ENCODE measurements around the gene TMEM168. TPM values are rescaled to one million over a fixed set of nuclear protein-coding genes. Genes with fewer than 3 reads are reported as not detected.

TMEM168 gene
- total and polyA plus RNA-seq, 2 experiments from 2014 or later: 5.2 to 14.8 TPM

- Histone ChIP-seq H3K4me1 (ENCODE audit: insufficient read depth) (no peaks in the 10 kb centered on the region), H3K4me3 (no peak overlapping the region), H3F3A (replicated peaks; ENCODE audit: low read depth) (peaks cover 4% of the 10 kb centered on the region; the same call in 1 of the 2 replicates), H3K79me2 (replicated peaks; ENCODE audit: insufficient read depth) (no peaks in the 10 kb centered on the region), H3K27ac (ENCODE audit: low read depth) (0 out of 2 replicates have a peak overlapping the region, but pooled peaks have one; percentile 76), H3K36me3 (ENCODE audit: insufficient read depth) (no peaks in the 10 kb centered on the region), H2AFZ (no peak overlapping the region), H4K20me1 (replicated peaks; ENCODE audit: insufficient read depth) (no peaks in the 10 kb centered on the region), H3K27me3 (ENCODE audit: insufficient read depth) (no peaks in the 10 kb centered on the region), H3K4me2 (no peak overlapping the region), H3K9me2 (ENCODE audit: insufficient read depth) (no peaks in the 10 kb centered on the region)
- Mint-ChIP-seq H3K4me1 (no peaks in the 10 kb centered on the region; the same call in 2 of the 3 replicates), H3K27me3 (ENCODE audit: insufficient read depth, low read depth, poor library complexity) (no peaks in the 10 kb centered on the region), H3K4me3 (no peak overlapping the region), H3K9me3 (no peaks in the 10 kb centered on the region; the same call in 2 of the 3 replicates), H3K36me3 (ENCODE audit: low read depth) (no peaks in the 10 kb centered on the region), H3K27ac (no peak overlapping the region)
- no peak for DNase-seq (ENCODE audit: low spot score)
- TF ChIP-seq CTCF (conservative IDR thresholded peaks at IDR 0.05; ENCODE audit: low read depth in 2 of 2) (no peak), POLR2AphosphoS5 (IDR thresholded peaks at IDR 0.05; ENCODE audit: low read depth) (no peak), JUNB (IDR thresholded peaks at IDR 0.05; ENCODE audit: unreplicated experiment) (no peak), NANOG (IDR thresholded peaks at IDR 0.05; ENCODE audit: borderline replicate concordance) (no peak), CREB1 (CRISPR knock-in tag; IDR thresholded peaks at IDR 0.05; ENCODE audit: low read depth) (no peak), EZH2phosphoT487 (IDR thresholded peaks at IDR 0.05; ENCODE audit: unreplicated experiment) (no peak), ZNF462 (CRISPR knock-in tag; IDR thresholded peaks at IDR 0.05) (no peak), EZH2 (IDR thresholded peaks at IDR 0.05; ENCODE audit: low read depth, unreplicated experiment) (no peak), ZNF331 (CRISPR knock-in tag; IDR thresholded peaks at IDR 0.05; ENCODE audit: low read depth) (no peak), ZNF114 (CRISPR knock-in tag; IDR thresholded peaks at IDR 0.05) (no peak), STAT1 (IDR thresholded peaks at IDR 0.05; ENCODE audit: unreplicated experiment) (no peak), ETS1 (IDR thresholded peaks at IDR 0.05) (no peak), REST (IDR thresholded peaks at IDR 0.05; ENCODE audit: unreplicated experiment) (no peak)
- ATAC-seq: no peak
These were observed 8.3 kb upstream of the TMEM168 start for GRCh38 chr7:112798274-112799159.
